Activated CD8-positive, alpha-beta memory T cell treated with anti-CD3 and anti-CD28 coated beads, Interleukin-2, amount 50 U/mL, for 24 hours (primary cell): ENCODE results near the gene NFIX.
"Not testable (repeated sequence)": the region's sequence is repeated elsewhere in the genome, so short reads cannot be mapped to it uniquely, and the experiment has no call there.

Experiments used
- DNase-seq: peaks from one replicate; pipeline ENCODE4 v3.0.0-alpha.2; 2020; ENCODE audit errors: extremely low read depth

Gene NFIX

GRCh38 chr19:12994701-12995595 is at the start of gene NFIX:
Gene NFIX (plus strand): TSS chr19:12995475. CDS start chr19:12995838, 363 bp downstream.
- no peak for DNase-seq

- DNase-seq = peak; percentile 95
Measured at GRCh38 chr19:12945479-12946091, 49.7 kb upstream of the NFIX start, which contains the start of gene RAD23A. Gene RAD23A (plus strand): TSS chr19:12945862. CDS start chr19:12945949, 87 bp downstream.

GRCh38 chr19:12946092-12946721 is 49.1 kb upstream of the NFIX start:
- DNase-seq = no peak

- DNase-seq = no peak
Measured at GRCh38 chr19:12946731-12947496, 48.4 kb upstream of the NFIX start.

GRCh38 chr19:12947702-12948611 is 47.3 kb upstream of the NFIX start:
- no peak for DNase-seq

GRCh38 chr19:12948612-12949362 is 46.5 kb upstream of the NFIX start:
- no peak for DNase-seq

- DNase-seq = no peak
Measured at GRCh38 chr19:12949363-12950283, 45.7 kb upstream of the NFIX start.

- not testable (repeated sequence) for DNase-seq
Measured at GRCh38 chr19:12952050-12952449, 43.2 kb upstream of the NFIX start.

- no peak for DNase-seq
Measured at GRCh38 chr19:12952488-12953137, 42.7 kb upstream of the NFIX start.

- DNase-seq = no peak
Measured at GRCh38 chr19:12953138-12953798, 42.0 kb upstream of the NFIX start.

- DNase-seq = no peak
Measured at GRCh38 chr19:12953799-12954611, 41.3 kb upstream of the NFIX start.

GRCh38 chr19:12954612-12954962 is 40.7 kb upstream of the NFIX start:
- DNase-seq = no peak

- DNase-seq = not testable (repeated sequence)
Measured at GRCh38 chr19:12955575-12955974, 39.7 kb upstream of the NFIX start.

GRCh38 chr19:12955996-12956395 is 39.3 kb upstream of the NFIX start:
- no peak for DNase-seq

- no peak for DNase-seq
Measured at GRCh38 chr19:12956446-12957388, 38.6 kb upstream of the NFIX start, which contains the start of gene GADD45GIP1. Gene GADD45GIP1 (minus strand): TSS chr19:12957223. CDS start chr19:12957212, 11 bp downstream.
